ENCODE data around the gene OR52H1.
"Not testable (repeated sequence)": the region's sequence is repeated elsewhere in the genome, so short reads cannot be mapped to it uniquely, and the experiment has no call there.

DNA sequence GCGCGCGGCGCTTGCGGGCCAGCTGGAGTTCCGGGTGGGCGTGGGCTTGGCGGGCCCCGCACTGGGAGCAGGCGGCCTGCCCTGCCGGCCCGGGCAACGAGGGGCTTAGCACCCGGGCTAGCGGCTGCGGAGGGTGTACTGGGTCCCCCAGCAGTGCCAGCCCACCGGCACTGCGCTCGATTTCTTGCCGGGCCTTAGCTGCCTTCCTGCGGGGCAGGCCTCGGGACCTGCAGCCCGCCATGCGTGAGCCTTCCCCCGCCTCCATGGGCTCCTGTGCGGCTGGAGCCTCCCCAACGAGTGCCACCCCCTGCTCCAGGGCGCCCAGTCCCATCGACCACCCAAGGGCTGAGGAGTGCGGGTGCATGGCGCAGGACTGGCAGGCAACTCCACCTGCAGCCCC, 41.6 kb upstream of the OR52H1 start:
- TF ChIP-seq BHLHE40 (IDR thresholded peaks at IDR 0.05; ENCODE audit: low read depth, low read length); RAD21 (IDR thresholded peaks at IDR 0.05; ENCODE audit: low read length); CEBPB (IDR thresholded peaks at IDR 0.05; ENCODE audit: low read depth, low read length); RFX5 (IDR thresholded peaks at IDR 0.05; ENCODE audit: low read depth, low read length); MAFK (IDR thresholded peaks at IDR 0.05; ENCODE audit: low read depth, low read length); POLR2A (IDR thresholded peaks at IDR 0.05; ENCODE audit: low read depth, low read length); MAZ (IDR thresholded peaks at IDR 0.05; ENCODE audit: borderline replicate concordance, low read depth, low read length); SMC3 (IDR thresholded peaks at IDR 0.05; ENCODE audit: low read depth, low read length); NFE2L2 (IDR thresholded peaks at IDR 0.05; ENCODE audit: low read depth, low read length): not testable (repeated sequence)
- TF ChIP-seq, protein P1, sequence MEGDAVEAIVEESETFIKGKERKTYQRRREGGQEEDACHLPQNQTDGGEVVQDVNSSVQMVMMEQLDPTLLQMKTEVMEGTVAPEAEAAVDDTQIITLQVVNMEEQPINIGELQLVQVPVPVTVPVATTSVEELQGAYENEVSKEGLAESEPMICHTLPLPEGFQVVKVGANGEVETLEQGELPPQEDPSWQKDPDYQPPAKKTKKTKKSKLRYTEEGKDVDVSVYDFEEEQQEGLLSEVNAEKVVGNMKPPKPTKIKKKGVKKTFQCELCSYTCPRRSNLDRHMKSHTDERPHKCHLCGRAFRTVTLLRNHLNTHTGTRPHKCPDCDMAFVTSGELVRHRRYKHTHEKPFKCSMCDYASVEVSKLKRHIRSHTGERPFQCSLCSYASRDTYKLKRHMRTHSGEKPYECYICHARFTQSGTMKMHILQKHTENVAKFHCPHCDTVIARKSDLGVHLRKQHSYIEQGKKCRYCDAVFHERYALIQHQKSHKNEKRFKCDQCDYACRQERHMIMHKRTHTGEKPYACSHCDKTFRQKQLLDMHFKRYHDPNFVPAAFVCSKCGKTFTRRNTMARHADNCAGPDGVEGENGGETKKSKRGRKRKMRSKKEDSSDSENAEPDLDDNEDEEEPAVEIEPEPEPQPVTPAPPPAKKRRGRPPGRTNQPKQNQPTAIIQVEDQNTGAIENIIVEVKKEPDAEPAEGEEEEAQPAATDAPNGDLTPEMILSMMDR (conservative IDR thresholded peaks at IDR 0.05; ENCODE audit: low read depth, low read length): not testable (repeated sequence)
- TF ChIP-seq, protein P2, sequence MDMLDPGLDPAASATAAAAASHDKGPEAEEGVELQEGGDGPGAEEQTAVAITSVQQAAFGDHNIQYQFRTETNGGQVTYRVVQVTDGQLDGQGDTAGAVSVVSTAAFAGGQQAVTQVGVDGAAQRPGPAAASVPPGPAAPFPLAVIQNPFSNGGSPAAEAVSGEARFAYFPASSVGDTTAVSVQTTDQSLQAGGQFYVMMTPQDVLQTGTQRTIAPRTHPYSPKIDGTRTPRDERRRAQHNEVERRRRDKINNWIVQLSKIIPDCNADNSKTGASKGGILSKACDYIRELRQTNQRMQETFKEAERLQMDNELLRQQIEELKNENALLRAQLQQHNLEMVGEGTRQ (IDR thresholded peaks at IDR 0.05; ENCODE audit: low read depth, low read length): not testable (repeated sequence)

Data from IMR-90 (cell line).